DND-41 (cell line): Measurements from ENCODE around the gene AXIN1.
A peak's percentile ranks its signal among the peaks of the same experiment; 100 is the strongest.

Experiments
- ATAC-seq: fragments of 200-7000 bp; cut with Tn5 transposase; 3 replicates; pipeline ENCODE4 v1.9.1; 2021; ENCODE audit warnings: low read depth; ENCODE audit not compliant: insufficient read depth
- DNase-seq: peaks from one replicate; pipeline ENCODE4 v3.0.0-alpha.2; 2020
- H2AFZ ChIP-seq: 2 replicates; pipeline ENCODE4 v1.6.0; 2012; ENCODE audit warnings: low read depth, low read length
- H3K27ac ChIP-seq: 2 replicates; pipeline ENCODE4 v1.5.1; 2012; ENCODE audit warnings: low read length, inconsistent platforms
- H3K27me3 ChIP-seq: fragments of 200-600 bp; sonication (generic); 2 replicates; pipeline ENCODE4 v1.6.0; 2012; ENCODE audit warnings: low read length, mild to moderate bottlenecking, inconsistent platforms; ENCODE audit not compliant: insufficient read depth, poor library complexity
- H3K36me3 ChIP-seq: 2 replicates; pipeline ENCODE4 v1.5.1; 2012; ENCODE audit warnings: low read length, inconsistent platforms; ENCODE audit not compliant: insufficient read depth
- H3K4me1 ChIP-seq: 2 replicates; pipeline ENCODE4 v1.5.1; 2012; ENCODE audit warnings: mild to moderate bottlenecking, low read length; ENCODE audit not compliant: insufficient read depth
- H3K4me2 ChIP-seq: 2 replicates; pipeline ENCODE4 v1.6.0; 2012; ENCODE audit warnings: mild to moderate bottlenecking, moderate library complexity, low read length, inconsistent platforms; ENCODE audit not compliant: insufficient read depth
- H3K4me3 ChIP-seq, 2 experiments: fragments of 200-600 bp in 1 of 2; shearing (Covaris generic) in 1 of 2; 2 replicates each; pipeline ENCODE4 v1.5.1; 2012 to 2016; ENCODE audit warnings: inconsistent platforms in 2 of 2, low read length in 2 of 2, mild to moderate bottlenecking in 2 of 2, low read depth in 1 of 2, moderate library complexity in 1 of 2
- H3K79me2 ChIP-seq: 2 replicates; pipeline ENCODE4 v1.6.0; 2012; ENCODE audit warnings: low read length, inconsistent platforms; ENCODE audit not compliant: insufficient read depth
- H3K9ac ChIP-seq: 2 replicates; pipeline ENCODE4 v1.6.0; 2012; ENCODE audit warnings: low read depth, mild to moderate bottlenecking, inconsistent platforms, low read length, moderate library complexity
- H3K9me3 ChIP-seq: 2 replicates; pipeline ENCODE4 v1.5.1; 2012; ENCODE audit warnings: low read length, moderate library complexity, mild to moderate bottlenecking, inconsistent platforms; ENCODE audit not compliant: insufficient read depth, severe bottlenecking
- H4K20me1 ChIP-seq: 2 replicates; pipeline ENCODE4 v1.6.0; 2012; ENCODE audit warnings: low read length; ENCODE audit not compliant: insufficient read depth
- EZH2 ChIP-seq: IDR thresholded peaks from 3 replicates; pipeline ENCODE4 v1.6.1; 2012; ENCODE audit warnings: borderline replicate concordance, low read depth, mild to moderate bottlenecking, moderate library complexity, low read length, inconsistent platforms; ENCODE audit not compliant: severe bottlenecking
- TF ChIP-seq, protein P1 (sequence below): IDR thresholded peaks from 2 replicates; pipeline ENCODE4 v1.5.1; 2012; ENCODE audit warnings: borderline replicate concordance, low read length, moderate library complexity, mild to moderate bottlenecking; ENCODE audit not compliant: poor library complexity, severe bottlenecking; ENCODE audit errors: extremely low read depth

AXIN1 gene, protein sequence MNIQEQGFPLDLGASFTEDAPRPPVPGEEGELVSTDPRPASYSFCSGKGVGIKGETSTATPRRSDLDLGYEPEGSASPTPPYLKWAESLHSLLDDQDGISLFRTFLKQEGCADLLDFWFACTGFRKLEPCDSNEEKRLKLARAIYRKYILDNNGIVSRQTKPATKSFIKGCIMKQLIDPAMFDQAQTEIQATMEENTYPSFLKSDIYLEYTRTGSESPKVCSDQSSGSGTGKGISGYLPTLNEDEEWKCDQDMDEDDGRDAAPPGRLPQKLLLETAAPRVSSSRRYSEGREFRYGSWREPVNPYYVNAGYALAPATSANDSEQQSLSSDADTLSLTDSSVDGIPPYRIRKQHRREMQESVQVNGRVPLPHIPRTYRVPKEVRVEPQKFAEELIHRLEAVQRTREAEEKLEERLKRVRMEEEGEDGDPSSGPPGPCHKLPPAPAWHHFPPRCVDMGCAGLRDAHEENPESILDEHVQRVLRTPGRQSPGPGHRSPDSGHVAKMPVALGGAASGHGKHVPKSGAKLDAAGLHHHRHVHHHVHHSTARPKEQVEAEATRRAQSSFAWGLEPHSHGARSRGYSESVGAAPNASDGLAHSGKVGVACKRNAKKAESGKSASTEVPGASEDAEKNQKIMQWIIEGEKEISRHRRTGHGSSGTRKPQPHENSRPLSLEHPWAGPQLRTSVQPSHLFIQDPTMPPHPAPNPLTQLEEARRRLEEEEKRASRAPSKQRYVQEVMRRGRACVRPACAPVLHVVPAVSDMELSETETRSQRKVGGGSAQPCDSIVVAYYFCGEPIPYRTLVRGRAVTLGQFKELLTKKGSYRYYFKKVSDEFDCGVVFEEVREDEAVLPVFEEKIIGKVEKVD

GRCh38 chr16:352547-353403 is at the start of gene AXIN1:
Gene AXIN1, minus strand, starts transcription at chr16:352723. Its CDS starts 5,698 bp downstream, at chr16:347025.
- H2AFZ ChIP-seq, result peak within 1 kb of the TSS; percentile 15; the same call in 1 of the 2 replicates
- H3K9me3 ChIP-seq, result no peaks in the 10 kb centered on the region
- ATAC-seq (peak; percentile 74), DNase-seq (peak; percentile 96)
- H3K4me1 ChIP-seq, result peaks cover 23% of the 10 kb centered on the region
- peaks cover 39% of the 10 kb centered on the region for H3K79me2 ChIP-seq
- H3K4me3 ChIP-seq, result peak within 1 kb of the TSS; percentile 67 to 77; a peak in 3 of 4 replicates
- H3K27ac ChIP-seq, result peak within 1 kb of the TSS; percentile 39; the same call in 1 of the 2 replicates
- H4K20me1 ChIP-seq, result peaks cover 40% of the 10 kb centered on the region
- no peaks in the 10 kb centered on the region for H3K27me3 ChIP-seq
- H3K9ac ChIP-seq, result peak within 1 kb of the TSS; percentile 90
- peaks cover 15% of the 10 kb centered on the region for H3K36me3 ChIP-seq
- TF ChIP-seq, protein P1, sequence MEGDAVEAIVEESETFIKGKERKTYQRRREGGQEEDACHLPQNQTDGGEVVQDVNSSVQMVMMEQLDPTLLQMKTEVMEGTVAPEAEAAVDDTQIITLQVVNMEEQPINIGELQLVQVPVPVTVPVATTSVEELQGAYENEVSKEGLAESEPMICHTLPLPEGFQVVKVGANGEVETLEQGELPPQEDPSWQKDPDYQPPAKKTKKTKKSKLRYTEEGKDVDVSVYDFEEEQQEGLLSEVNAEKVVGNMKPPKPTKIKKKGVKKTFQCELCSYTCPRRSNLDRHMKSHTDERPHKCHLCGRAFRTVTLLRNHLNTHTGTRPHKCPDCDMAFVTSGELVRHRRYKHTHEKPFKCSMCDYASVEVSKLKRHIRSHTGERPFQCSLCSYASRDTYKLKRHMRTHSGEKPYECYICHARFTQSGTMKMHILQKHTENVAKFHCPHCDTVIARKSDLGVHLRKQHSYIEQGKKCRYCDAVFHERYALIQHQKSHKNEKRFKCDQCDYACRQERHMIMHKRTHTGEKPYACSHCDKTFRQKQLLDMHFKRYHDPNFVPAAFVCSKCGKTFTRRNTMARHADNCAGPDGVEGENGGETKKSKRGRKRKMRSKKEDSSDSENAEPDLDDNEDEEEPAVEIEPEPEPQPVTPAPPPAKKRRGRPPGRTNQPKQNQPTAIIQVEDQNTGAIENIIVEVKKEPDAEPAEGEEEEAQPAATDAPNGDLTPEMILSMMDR, result peak; percentile 57
- no peak for TF ChIP-seq EZH2
- peak within 1 kb of the TSS; percentile 83 for H3K4me2 ChIP-seq

DNA sequence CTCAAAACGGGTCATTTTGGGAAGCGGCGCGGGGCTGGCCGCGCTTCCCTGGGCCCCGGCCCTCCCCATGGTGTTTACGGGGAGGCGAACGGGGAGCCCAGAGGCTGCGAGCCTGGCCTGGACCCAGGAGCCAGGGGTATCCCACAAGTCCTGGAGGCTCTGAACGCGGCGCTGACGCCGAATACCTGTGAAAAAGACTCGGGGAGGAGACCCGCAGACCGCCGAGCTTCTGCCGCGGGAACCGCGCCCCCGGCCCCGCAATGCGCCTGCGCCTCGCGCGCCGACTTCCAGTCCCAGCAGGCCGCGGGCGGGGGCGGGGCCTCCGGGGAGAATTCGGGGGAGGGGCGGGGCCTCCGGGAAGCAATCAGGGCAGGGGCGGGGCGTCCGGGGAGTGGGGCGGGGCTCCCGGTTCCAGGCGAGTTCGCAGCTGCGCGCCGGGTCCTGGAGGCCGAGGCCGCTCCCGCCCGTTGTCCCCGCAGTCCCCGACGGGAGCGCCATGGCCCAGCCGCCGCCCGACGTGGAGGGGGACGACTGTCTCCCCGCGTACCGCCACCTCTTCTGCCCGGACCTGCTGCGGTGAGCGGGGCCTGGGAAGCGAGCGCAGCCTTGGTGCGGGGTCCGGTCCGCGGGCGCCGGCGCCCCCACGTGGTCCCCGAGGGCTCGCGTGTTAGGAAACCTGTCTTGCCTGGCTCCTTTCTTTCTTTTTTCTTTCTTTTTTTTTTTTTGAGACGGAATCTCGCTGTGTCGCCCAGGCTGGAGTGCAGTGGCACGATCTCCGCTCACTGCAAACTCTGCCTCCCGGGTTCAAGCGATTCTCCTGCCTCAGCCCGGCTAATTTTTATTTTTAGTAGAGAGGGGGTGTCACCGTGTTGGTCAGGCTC is 49.2 kb upstream of the AXIN1 start, which contains the start of gene DECR2:
TSS of gene DECR2 (plus strand) at position 418 of the 881 bp plus-strand sequence. CDS start at position 497, 79 bp downstream.
- H3K4me1 ChIP-seq, result peaks cover 47% of the 10 kb centered on the region
- H3K9me3 ChIP-seq, result no peaks in the 10 kb centered on the region
- peaks cover 45% of the 10 kb centered on the region for H3K79me2 ChIP-seq
- DNase-seq (peak; percentile 97), ATAC-seq (peak; percentile 81)
- H3K36me3 ChIP-seq, result peaks cover 30% of the 10 kb centered on the region
- peak within 1 kb of the TSS; percentile 80 for H3K4me2 ChIP-seq
- TF ChIP-seq, protein P1, result peak; percentile 61
- no peak for TF ChIP-seq EZH2
- H2AFZ ChIP-seq, result peak within 1 kb of the TSS; percentile 94
- peaks cover 25% of the 10 kb centered on the region for H4K20me1 ChIP-seq
- peak within 1 kb of the TSS; percentile 87 for H3K27ac ChIP-seq
- peak within 1 kb of the TSS; percentile 87 to 91; a peak in 3 of 4 replicates for H3K4me3 ChIP-seq
- H3K9ac ChIP-seq, result peak within 1 kb of the TSS; percentile 86
- no peaks in the 10 kb centered on the region for H3K27me3 ChIP-seq
